ENCODE data around the gene GATB. TPM values are rescaled to one million over a fixed set of nuclear protein-coding genes. Genes with fewer than 3 reads are reported as not detected.

The GATB gene
- total RNA-seq, 1 donor from 2014 or later: 11.1 TPM

DNA sequence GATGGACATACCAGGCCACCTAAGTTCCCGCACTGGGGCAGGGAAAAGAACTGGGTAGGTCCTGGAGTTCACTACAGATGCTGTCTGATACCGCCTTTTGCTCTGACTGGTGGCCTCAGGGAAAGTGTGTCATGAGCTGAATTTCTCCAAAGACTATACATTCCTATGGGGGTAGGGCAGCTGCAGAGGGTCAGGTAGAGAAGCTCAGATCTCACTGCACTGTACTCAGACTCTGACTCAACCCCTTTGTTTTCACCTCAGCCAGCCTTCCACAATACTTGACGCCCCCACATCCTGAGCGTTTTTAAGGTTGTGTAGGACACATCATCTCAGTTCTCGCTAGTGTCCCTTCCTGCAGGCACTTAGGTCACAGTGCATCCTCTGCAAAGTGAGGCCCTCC lies 7.8 kb downstream of the GATB start:
- TF ChIP-seq, protein P1, sequence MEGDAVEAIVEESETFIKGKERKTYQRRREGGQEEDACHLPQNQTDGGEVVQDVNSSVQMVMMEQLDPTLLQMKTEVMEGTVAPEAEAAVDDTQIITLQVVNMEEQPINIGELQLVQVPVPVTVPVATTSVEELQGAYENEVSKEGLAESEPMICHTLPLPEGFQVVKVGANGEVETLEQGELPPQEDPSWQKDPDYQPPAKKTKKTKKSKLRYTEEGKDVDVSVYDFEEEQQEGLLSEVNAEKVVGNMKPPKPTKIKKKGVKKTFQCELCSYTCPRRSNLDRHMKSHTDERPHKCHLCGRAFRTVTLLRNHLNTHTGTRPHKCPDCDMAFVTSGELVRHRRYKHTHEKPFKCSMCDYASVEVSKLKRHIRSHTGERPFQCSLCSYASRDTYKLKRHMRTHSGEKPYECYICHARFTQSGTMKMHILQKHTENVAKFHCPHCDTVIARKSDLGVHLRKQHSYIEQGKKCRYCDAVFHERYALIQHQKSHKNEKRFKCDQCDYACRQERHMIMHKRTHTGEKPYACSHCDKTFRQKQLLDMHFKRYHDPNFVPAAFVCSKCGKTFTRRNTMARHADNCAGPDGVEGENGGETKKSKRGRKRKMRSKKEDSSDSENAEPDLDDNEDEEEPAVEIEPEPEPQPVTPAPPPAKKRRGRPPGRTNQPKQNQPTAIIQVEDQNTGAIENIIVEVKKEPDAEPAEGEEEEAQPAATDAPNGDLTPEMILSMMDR (IDR thresholded peaks at IDR 0.05; ENCODE audit: insufficient read depth, low read length, severe bottlenecking): no peak
- H3K36me3 ChIP-seq (ENCODE audit: control insufficient read depth, insufficient read depth, low read length): no peaks in the 10 kb centered on the region
- no peak for FAIRE-seq
- DNase-seq (ENCODE audit: low read depth): peak; percentile 97
- H3K4me3 ChIP-seq (ENCODE audit: low read depth, low read length): no peak overlapping the region
- no peaks in the 10 kb centered on the region for H3K27me3 ChIP-seq (ENCODE audit: control insufficient read depth, insufficient read depth, low read length)

DNA sequence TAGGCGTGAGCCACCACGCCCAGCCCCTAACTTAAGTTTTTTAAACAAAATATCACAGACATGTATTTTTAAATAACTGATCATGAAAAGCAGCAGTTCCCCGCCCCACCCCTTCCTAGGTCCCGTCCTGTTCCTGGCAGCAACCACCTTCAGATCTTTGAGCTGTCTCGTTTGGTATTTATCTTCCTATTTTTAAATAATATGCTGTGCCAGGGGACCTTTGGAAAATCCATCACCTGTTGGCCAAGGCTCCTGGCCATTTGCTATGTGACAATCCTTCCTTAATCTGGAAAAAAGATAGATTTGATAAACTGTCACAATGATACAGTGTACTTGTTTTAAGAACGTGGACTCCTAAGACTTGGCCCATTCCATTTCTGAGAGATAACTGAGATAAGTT lies 10.7 kb downstream of the GATB start:
- TF ChIP-seq, protein P1 (IDR thresholded peaks at IDR 0.05; ENCODE audit: insufficient read depth, low read length, severe bottlenecking): no peak
- FAIRE-seq (no peak), DNase-seq (ENCODE audit: low read depth) (no peak)
- Histone ChIP-seq H3K36me3 (ENCODE audit: control insufficient read depth, insufficient read depth, low read length) (no peaks in the 10 kb centered on the region), H3K27me3 (ENCODE audit: control insufficient read depth, insufficient read depth, low read length) (no peaks in the 10 kb centered on the region), H3K4me3 (ENCODE audit: low read depth, low read length) (no peak overlapping the region)

DNA sequence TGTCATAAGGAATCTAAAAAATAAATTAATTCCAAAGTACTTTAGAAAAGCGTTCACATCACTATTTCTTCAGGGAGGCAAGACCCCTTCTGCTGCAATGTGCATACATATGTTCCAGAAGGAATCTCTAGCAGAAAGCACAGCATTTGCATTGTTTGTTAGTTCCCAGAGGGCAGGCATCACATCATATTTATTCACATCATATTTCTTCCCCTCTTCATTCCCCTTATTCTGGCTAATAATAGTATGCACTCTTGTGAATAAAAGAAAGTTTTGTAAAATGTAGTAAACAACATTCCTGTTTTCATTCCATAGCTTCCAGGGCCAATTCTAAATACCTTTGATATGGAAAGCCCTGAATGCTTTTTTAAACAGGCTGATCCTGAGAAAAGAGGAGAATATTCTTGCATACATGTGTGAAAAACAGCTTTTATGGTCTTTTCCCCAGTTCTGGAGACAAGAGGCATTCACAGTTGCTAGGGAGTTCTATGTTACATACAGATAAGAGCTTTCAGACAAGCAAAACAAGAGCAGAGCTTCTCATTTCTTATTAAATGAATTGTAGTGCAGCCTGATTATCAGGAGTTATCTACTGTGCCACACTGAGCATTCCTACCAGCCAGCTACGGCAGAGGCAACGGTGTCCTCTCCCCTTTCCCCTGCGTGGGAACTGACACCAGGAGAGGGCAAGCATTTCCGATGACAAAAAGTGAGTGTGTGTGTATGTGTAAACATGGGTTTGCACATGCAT lies 15.2 kb downstream of the GATB start:
- Histone ChIP-seq H3K27me3 (ENCODE audit: control insufficient read depth, insufficient read depth, low read length) (no peaks in the 10 kb centered on the region), H3K36me3 (ENCODE audit: control insufficient read depth, insufficient read depth, low read length) (no peaks in the 10 kb centered on the region), H3K4me3 (ENCODE audit: low read depth, low read length) (no peak overlapping the region)
- no peak for FAIRE-seq
- TF ChIP-seq, protein P1 (IDR thresholded peaks at IDR 0.05; ENCODE audit: insufficient read depth, low read length, severe bottlenecking): no peak
- peak; percentile 49 for DNase-seq (ENCODE audit: low read depth)

DNA sequence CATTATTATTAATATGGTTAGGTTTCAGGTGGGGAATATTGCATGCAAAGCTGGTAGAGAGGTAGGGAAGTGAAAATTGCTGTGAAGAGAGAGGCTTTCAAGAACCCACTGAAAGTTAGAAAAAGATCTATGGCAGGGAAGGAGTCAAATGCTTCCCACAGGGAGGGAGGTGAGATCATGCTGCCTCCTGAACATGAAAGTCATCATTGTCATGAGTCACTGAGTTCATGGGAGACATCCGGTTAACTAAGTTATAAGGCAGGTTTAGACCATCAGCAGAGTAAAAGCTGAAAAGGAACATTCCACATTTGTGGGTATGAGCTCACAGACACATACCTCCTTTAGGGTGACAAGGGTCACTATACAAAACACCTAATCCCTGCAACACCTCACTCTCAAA lies 16.2 kb downstream of the GATB start:
- Histone ChIP-seq H3K27me3 (ENCODE audit: control insufficient read depth, insufficient read depth, low read length) (no peaks in the 10 kb centered on the region), H3K4me3 (ENCODE audit: low read depth, low read length) (no peak overlapping the region), H3K36me3 (ENCODE audit: control insufficient read depth, insufficient read depth, low read length) (no peaks in the 10 kb centered on the region)
- peak; percentile 100 for DNase-seq (ENCODE audit: low read depth)
- FAIRE-seq: peak; percentile 90
- TF ChIP-seq, protein P1 (IDR thresholded peaks at IDR 0.05; ENCODE audit: insufficient read depth, low read length, severe bottlenecking): no peak

DNA sequence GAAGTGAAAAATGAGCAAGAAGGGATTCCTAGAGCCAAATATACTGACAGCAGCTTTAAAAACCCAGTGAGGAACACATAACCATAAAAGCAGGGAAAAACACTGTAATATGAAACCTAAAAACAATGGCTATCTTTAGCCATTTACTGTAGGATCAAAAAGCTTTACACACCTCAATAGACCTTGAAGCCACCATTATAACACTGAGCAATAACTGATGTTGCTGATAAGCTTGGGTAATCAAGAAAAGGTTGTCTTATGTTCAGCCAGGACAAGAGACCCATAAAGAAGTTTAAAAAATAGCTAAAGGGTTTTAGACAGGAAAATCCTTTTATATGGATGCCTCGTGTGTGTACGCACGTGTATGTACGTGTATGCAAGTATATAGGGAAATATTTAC lies 16.9 kb downstream of the GATB start:
- TF ChIP-seq, protein P1 (IDR thresholded peaks at IDR 0.05; ENCODE audit: insufficient read depth, low read length, severe bottlenecking): no peak
- Histone ChIP-seq H3K36me3 (ENCODE audit: control insufficient read depth, insufficient read depth, low read length) (no peaks in the 10 kb centered on the region), H3K4me3 (ENCODE audit: low read depth, low read length) (no peak overlapping the region), H3K27me3 (ENCODE audit: control insufficient read depth, insufficient read depth, low read length) (no peaks in the 10 kb centered on the region)
- no peak for FAIRE-seq
- DNase-seq (ENCODE audit: low read depth): no peak
